Measurements from ENCODE around the gene DLX6. TPM values are rescaled to one million over a fixed set of nuclear protein-coding genes. Genes with fewer than 3 reads are reported as not detected.

The DLX6 gene
- total and polyA plus RNA-seq, 7 donors: not detected

- intact Hi-C loops (cut with DNase I): no loop called here
- Histone ChIP-seq H3K4me1 (peaks cover 11% of the 10 kb centered on the region), H3K27me3 (ENCODE audit: insufficient read depth in 3 of 3, low read length in 2 of 3) (peaks cover 22 to 99% (median 35%) of the 10 kb centered on the region in 3 donors), H3K4me3 (no peak overlapping the region), H3K9me3 (no peaks in the 10 kb centered on the region), H3K36me3 (ENCODE audit: insufficient read depth in 1 of 2, low read depth in 1 of 2) (no peaks in the 10 kb centered on the region), H3K27ac (no peak overlapping the region)
- TF ChIP-seq, protein P1, sequence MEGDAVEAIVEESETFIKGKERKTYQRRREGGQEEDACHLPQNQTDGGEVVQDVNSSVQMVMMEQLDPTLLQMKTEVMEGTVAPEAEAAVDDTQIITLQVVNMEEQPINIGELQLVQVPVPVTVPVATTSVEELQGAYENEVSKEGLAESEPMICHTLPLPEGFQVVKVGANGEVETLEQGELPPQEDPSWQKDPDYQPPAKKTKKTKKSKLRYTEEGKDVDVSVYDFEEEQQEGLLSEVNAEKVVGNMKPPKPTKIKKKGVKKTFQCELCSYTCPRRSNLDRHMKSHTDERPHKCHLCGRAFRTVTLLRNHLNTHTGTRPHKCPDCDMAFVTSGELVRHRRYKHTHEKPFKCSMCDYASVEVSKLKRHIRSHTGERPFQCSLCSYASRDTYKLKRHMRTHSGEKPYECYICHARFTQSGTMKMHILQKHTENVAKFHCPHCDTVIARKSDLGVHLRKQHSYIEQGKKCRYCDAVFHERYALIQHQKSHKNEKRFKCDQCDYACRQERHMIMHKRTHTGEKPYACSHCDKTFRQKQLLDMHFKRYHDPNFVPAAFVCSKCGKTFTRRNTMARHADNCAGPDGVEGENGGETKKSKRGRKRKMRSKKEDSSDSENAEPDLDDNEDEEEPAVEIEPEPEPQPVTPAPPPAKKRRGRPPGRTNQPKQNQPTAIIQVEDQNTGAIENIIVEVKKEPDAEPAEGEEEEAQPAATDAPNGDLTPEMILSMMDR (IDR thresholded peaks at IDR 0.05): no peak
- no peak for DNase-seq
- ATAC-seq: no peak
- WGBS, 3 donors: 90 to 93% (median 92%) methylated on average over 3 of the region's 3 CpGs
Observed at GRCh38 chr7:97008275-97008917, 3.0 kb downstream of the DLX6 start.

GRCh38 chr7:97009753-97010732, 4.7 kb downstream of the DLX6 start:
- Histone ChIP-seq H3K27me3 (ENCODE audit: insufficient read depth in 3 of 3, low read length in 2 of 3) (peaks cover 23 to 99% (median 24%) of the 10 kb centered on the region in 3 donors), H3K36me3 (ENCODE audit: insufficient read depth in 1 of 2, low read depth in 1 of 2) (no peaks in the 10 kb centered on the region), H3K4me1 (peaks cover 8% of the 10 kb centered on the region), H3K4me3 (no peak overlapping the region), H3K9me3 (no peaks in the 10 kb centered on the region), H3K27ac (no peak overlapping the region)
- ATAC-seq (no peak), DNase-seq (no peak)
- TF ChIP-seq, protein P1 (IDR thresholded peaks at IDR 0.05): no peak
- intact Hi-C loops (cut with DNase I): no loop called here
- 11 to 17% (median 12%) methylated on average over 18 of the region's 18 CpGs for WGBS, 3 donors

GRCh38 chr7:97011104-97011503, 5.8 kb downstream of the DLX6 start:
- no peaks in the 10 kb centered on the region for H3K9me3 ChIP-seq
- DNase-seq: no peak
- no peaks in the 10 kb centered on the region for H3K36me3 ChIP-seq (ENCODE audit: insufficient read depth in 1 of 2, low read depth in 1 of 2)
- no peak overlapping the region for H3K27ac ChIP-seq
- no peak for ATAC-seq
- no peaks in the 10 kb centered on the region for H3K4me1 ChIP-seq
- intact Hi-C loops (cut with DNase I): no loop called here
- H3K27me3 ChIP-seq (ENCODE audit: insufficient read depth in 3 of 3, low read length in 2 of 3): peaks cover 25 to 99% (median 26%) of the 10 kb centered on the region in 3 donors
- TF ChIP-seq, protein P1 (IDR thresholded peaks at IDR 0.05): no peak
- no peak overlapping the region for H3K4me3 ChIP-seq
- WGBS, 3 donors: 4 to 15% (median 8%) methylated on average over 1 of the region's 1 CpG

- ATAC-seq (no peak), DNase-seq (no peak)
- intact Hi-C loops (cut with DNase I): no loop called here
- no peak overlapping the region for H3K4me3 ChIP-seq
- no peaks in the 10 kb centered on the region for H3K36me3 ChIP-seq (ENCODE audit: insufficient read depth in 1 of 2, low read depth in 1 of 2)
- no peaks in the 10 kb centered on the region for H3K9me3 ChIP-seq
- peaks cover 5% of the 10 kb centered on the region for H3K4me1 ChIP-seq
- H3K27ac ChIP-seq: no peak overlapping the region
- TF ChIP-seq, protein P1 (IDR thresholded peaks at IDR 0.05): no peak
- WGBS, 3 donors: 13 to 14% (median 13%) methylated on average over 15 of the region's 15 CpGs
- peaks cover 26 to 99% (median 28%) of the 10 kb centered on the region in 3 donors for H3K27me3 ChIP-seq (ENCODE audit: insufficient read depth in 3 of 3, low read length in 2 of 3)
Observed at GRCh38 chr7:97011536-97012364, 6.4 kb downstream of the DLX6 start.

Measured in psoas muscle (tissue), 8 donors.